NCI-H748 treated with DMSO at 0.1 percent for 48 hours (cell line): ENCODE results near the gene UBR1.
"Not testable (repeated sequence)": the region's sequence is repeated elsewhere in the genome, so short reads cannot be mapped to it uniquely, and the experiment has no call there.

Experiments
- DNase-seq: peaks from one replicate; lab custom pipeline; 2025; lab: John Stamatoyannopoulos, UW

The UBR1 gene

GRCh38 chr15:42914728-42915497 lies 190.9 kb downstream of the UBR1 start:
- DNase-seq = no peak

GRCh38 chr15:42911058-42911592 lies 194.7 kb downstream of the UBR1 start:
- no peak for DNase-seq

GRCh38 chr15:42908538-42908937 lies 197.3 kb downstream of the UBR1 start:
- no peak for DNase-seq

GRCh38 chr15:42903388-42904324 lies 202.2 kb downstream of the UBR1 start:
- no peak for DNase-seq

GRCh38 chr15:42893911-42894310 lies 211.9 kb downstream of the UBR1 start:
- DNase-seq = not testable (repeated sequence)
